ENCODE results near the gene GRHL3.

GRCh38 chr1:24348196-24348595 is 29.0 kb downstream of the GRHL3 start:
- TF ChIP-seq MAX (IDR thresholded peaks at IDR 0.05; ENCODE audit: insufficient read depth, insufficient read length) (no peak), EZH2 (IDR thresholded peaks at IDR 0.05; ENCODE audit: borderline replicate concordance, low read depth, low read length, severe bottlenecking) (no peak), CTCF (IDR thresholded peaks at IDR 0.05; ENCODE audit: extremely low read depth in 1 of 2, insufficient read depth in 1 of 2, low read depth in 1 of 2, low read length in 2 of 2) (no peak), POLR2A (IDR thresholded peaks at IDR 0.05; ENCODE audit: low read depth, low read length) (no peak), POLR2AphosphoS5 (IDR thresholded peaks at IDR 0.05; ENCODE audit: insufficient read depth, low read depth, low read length) (no peak), MYC (IDR thresholded peaks at IDR 0.05; ENCODE audit: low read depth, low read length) (no peak), JUN (IDR thresholded peaks at IDR 0.05; ENCODE audit: borderline replicate concordance, insufficient read depth, insufficient read length, low read depth) (no peak), FOS (IDR thresholded peaks at IDR 0.05; ENCODE audit: borderline replicate concordance, insufficient read depth, low read length) (no peak), GATA2 (IDR thresholded peaks at IDR 0.05; ENCODE audit: insufficient read depth, insufficient read length, low read depth, low read length) (no peak)
